ENCODE results near the gene TMEM178B.

- no peak for TF ChIP-seq CTCF (IDR thresholded peaks at IDR 0.05)
- no peak for TF ChIP-seq USF1 (IDR thresholded peaks at IDR 0.05; ENCODE audit: borderline replicate concordance, low read depth)
- no peak for TF ChIP-seq JUND (IDR thresholded peaks at IDR 0.05)
Measured at GRCh38 chr7:141427134-141427533, 353.3 kb downstream of the TMEM178B start.

Measured in SK-N-SH (cell line).